ENCODE results near the gene GPRASP3. TPM values are rescaled to one million over a fixed set of nuclear protein-coding genes. Genes with fewer than 3 reads are reported as not detected.

GPRASP3 gene
- total RNA-seq, 1 donor from 2014 or later: 10.5 TPM

GRCh38 chrX:102727761-102728160 lies 7.2 kb downstream of the GPRASP3 start:
- no peak for TF ChIP-seq CTCF (IDR thresholded peaks at IDR 0.05; ENCODE audit: unreplicated experiment)
- Mint-ChIP-seq H3K27ac (ENCODE audit: unreplicated experiment) (no peak overlapping the region), H3K4me3 (ENCODE audit: unreplicated experiment) (no peak overlapping the region), H3K9me3 (ENCODE audit: unreplicated experiment) (no peaks in the 10 kb centered on the region), H3K36me3 (ENCODE audit: low read depth, unreplicated experiment) (no peaks in the 10 kb centered on the region), H3K4me1 (ENCODE audit: unreplicated experiment) (peaks cover 22% of the 10 kb centered on the region), H3K27me3 (ENCODE audit: unreplicated experiment) (no peaks in the 10 kb centered on the region)
- DNase-seq (ENCODE audit: low spot score): no peak

DNA sequence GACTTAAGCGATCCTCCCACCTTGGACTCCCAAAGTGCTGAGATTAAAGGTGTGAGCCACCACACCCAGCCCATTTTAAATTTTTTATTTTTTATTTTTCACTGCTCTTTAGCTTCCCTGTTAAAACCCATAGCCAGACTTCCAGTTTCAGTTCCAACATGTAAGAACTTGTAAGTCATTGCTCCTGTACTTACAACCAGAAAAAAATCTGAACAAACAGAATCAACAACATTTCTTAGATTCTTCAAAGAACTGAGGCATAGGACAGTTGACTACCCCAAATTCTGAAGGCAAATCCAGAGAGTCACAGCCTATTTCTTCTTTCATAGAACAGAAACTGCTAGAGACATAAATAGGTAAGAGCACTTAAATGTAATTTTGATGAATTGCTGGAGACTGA lies 8.1 kb downstream of the GPRASP3 start:
- no peak for TF ChIP-seq CTCF (IDR thresholded peaks at IDR 0.05; ENCODE audit: unreplicated experiment)
- Mint-ChIP-seq H3K4me3 (ENCODE audit: unreplicated experiment) (no peak overlapping the region), H3K4me1 (ENCODE audit: unreplicated experiment) (peaks cover 22% of the 10 kb centered on the region), H3K27ac (ENCODE audit: unreplicated experiment) (no peak overlapping the region), H3K27me3 (ENCODE audit: unreplicated experiment) (no peaks in the 10 kb centered on the region), H3K36me3 (ENCODE audit: low read depth, unreplicated experiment) (no peaks in the 10 kb centered on the region), H3K9me3 (ENCODE audit: unreplicated experiment) (no peaks in the 10 kb centered on the region)
- DNase-seq (ENCODE audit: low spot score): no peak

GRCh38 chrX:102739657-102740056 lies 19.1 kb downstream of the GPRASP3 start:
- no peak for DNase-seq (ENCODE audit: low spot score)
- H3K4me3 Mint-ChIP-seq (ENCODE audit: unreplicated experiment): no peak overlapping the region

DNA sequence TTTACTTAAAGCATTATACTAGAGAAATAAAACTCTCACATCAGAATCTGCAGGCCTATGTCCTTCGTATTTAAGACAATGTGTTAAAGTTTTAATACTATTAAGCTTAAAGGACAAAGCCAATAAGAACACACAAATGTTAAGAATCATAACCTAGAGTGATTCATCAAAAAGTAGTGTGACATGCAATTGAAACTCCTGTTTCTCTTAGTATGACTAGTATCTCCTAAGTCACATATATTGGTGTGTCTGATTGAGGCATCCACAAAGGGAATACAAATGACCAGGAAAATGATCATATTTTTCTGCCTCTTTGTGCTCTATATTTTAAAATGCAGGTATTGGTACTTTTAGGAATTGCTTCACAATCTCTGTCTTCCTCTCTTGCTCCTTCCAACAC lies 23.8 kb downstream of the GPRASP3 start:
- Mint-ChIP-seq H3K4me1 (ENCODE audit: unreplicated experiment) (peaks cover 15% of the 10 kb centered on the region), H3K4me3 (ENCODE audit: unreplicated experiment) (peak overlapping the region; percentile 23), H3K9me3 (ENCODE audit: unreplicated experiment) (no peaks in the 10 kb centered on the region), H3K27me3 (ENCODE audit: unreplicated experiment) (peaks cover 5% of the 10 kb centered on the region), H3K27ac (ENCODE audit: unreplicated experiment) (no peak overlapping the region), H3K36me3 (ENCODE audit: low read depth, unreplicated experiment) (peaks cover 12% of the 10 kb centered on the region)
- no peak for DNase-seq (ENCODE audit: low spot score)
- no peak for TF ChIP-seq CTCF (IDR thresholded peaks at IDR 0.05; ENCODE audit: unreplicated experiment)

More at GRCh38 chrX:102739657-102740056, 19.1 kb downstream of the GPRASP3 start:
- Mint-ChIP-seq H3K27ac (ENCODE audit: unreplicated experiment) (no peak overlapping the region), H3K4me1 (ENCODE audit: unreplicated experiment) (no peaks in the 10 kb centered on the region), H3K27me3 (ENCODE audit: unreplicated experiment) (peaks cover 3% of the 10 kb centered on the region), H3K36me3 (ENCODE audit: low read depth, unreplicated experiment) (peaks cover 12% of the 10 kb centered on the region), H3K9me3 (ENCODE audit: unreplicated experiment) (no peaks in the 10 kb centered on the region)
- no peak for TF ChIP-seq CTCF (IDR thresholded peaks at IDR 0.05; ENCODE audit: unreplicated experiment)

- DNase-seq (ENCODE audit: low spot score): no peak
- Mint-ChIP-seq H3K27me3 (ENCODE audit: unreplicated experiment) (peaks cover 5% of the 10 kb centered on the region), H3K36me3 (ENCODE audit: low read depth, unreplicated experiment) (peaks cover 7% of the 10 kb centered on the region), H3K4me3 (ENCODE audit: unreplicated experiment) (no peak overlapping the region), H3K4me1 (ENCODE audit: unreplicated experiment) (peaks cover 15% of the 10 kb centered on the region), H3K27ac (ENCODE audit: unreplicated experiment) (no peak overlapping the region), H3K9me3 (ENCODE audit: unreplicated experiment) (no peaks in the 10 kb centered on the region)
- no peak for TF ChIP-seq CTCF (IDR thresholded peaks at IDR 0.05; ENCODE audit: unreplicated experiment)
Measured at GRCh38 chrX:102745513-102745856, 24.9 kb downstream of the GPRASP3 start.
